Subcutaneous adipose tissue (tissue), 4 donors: ENCODE data around the gene ANKRD63. TPM values are rescaled to one million over a fixed set of nuclear protein-coding genes. Genes with fewer than 3 reads are reported as not detected.

ENCODE experiments used
- CTCF ChIP-seq: fragments of 450-650 bp; IDR thresholded peaks from one replicate; pipeline ENCODE4 v1.5.1; 2016; ENCODE audit warnings: low read depth, mild to moderate bottlenecking, control low read depth, antibody characterized with exemption, moderate library complexity
- total RNA-seq, 4 donors: library from RNA; depleted of rRNA; stranded (reverse); fragments of >200 nt; gene quantifications; one replicate each; pipeline ENCODE4 v1.1.0, GENCODE V29; 2016

Gene ANKRD63
- total RNA-seq, 4 donors from 2014 or later, result not detected

- no peak for TF ChIP-seq CTCF
Measured at GRCh38 chr15:40322531-40323238, 39.8 kb upstream of the ANKRD63 start.

GRCh38 chr15:40320931-40321371, 38.1 kb upstream of the ANKRD63 start:
- no peak for TF ChIP-seq CTCF

- no peak for TF ChIP-seq CTCF
Measured at GRCh38 chr15:40320409-40320808, 37.5 kb upstream of the ANKRD63 start.

GRCh38 chr15:40317580-40317979, 34.7 kb upstream of the ANKRD63 start:
- no peak for TF ChIP-seq CTCF

- no peak for TF ChIP-seq CTCF
Measured at GRCh38 chr15:40316931-40317330, 34.1 kb upstream of the ANKRD63 start.

- no peak for TF ChIP-seq CTCF
Measured at GRCh38 chr15:40314723-40315276, 31.9 kb upstream of the ANKRD63 start.

- TF ChIP-seq CTCF, result no peak
Measured at GRCh38 chr15:40313531-40314398, 30.9 kb upstream of the ANKRD63 start.
